SU-DHL-6 (cell line): Measurements from ENCODE around the gene OR10Z1.

Experiments
- H2AFZ ChIP-seq: fragments of 200-600 bp; sonication (generic); 2 replicates; pipeline ENCODE4 v1.6.1; 2014; ENCODE audit warnings: low read depth, mild to moderate bottlenecking, moderate library complexity, mixed read lengths, antibody characterized with exemption, low read length; ENCODE audit not compliant: severe bottlenecking
- H3F3A ChIP-seq: fragments of 200-600 bp; shearing (Covaris generic); 2 replicates; pipeline ENCODE4 v1.6.0; 2016; ENCODE audit warnings: antibody characterized with exemption, mild to moderate bottlenecking; ENCODE audit not compliant: insufficient read depth
- H3K27ac ChIP-seq: fragments of 200-600 bp; sonication (generic); 2 replicates; pipeline ENCODE4 v1.5.1; 2016; ENCODE audit warnings: low read depth, mild to moderate bottlenecking, low read length, moderate library complexity, mixed read lengths
- H3K27me3 ChIP-seq: fragments of 200-600 bp; sonication (generic), shearing (Covaris generic); 2 replicates; pipeline ENCODE4 v1.6.0; 2014; ENCODE audit warnings: mild to moderate bottlenecking, low read length
- H3K36me3 ChIP-seq: fragments of 200-600 bp; sonication (generic); 2 replicates; pipeline ENCODE4 v1.6.1; 2014; ENCODE audit warnings: mild to moderate bottlenecking, low read length, mixed read lengths
- H3K4me2 ChIP-seq: fragments of 300-600, 200-600 bp; shearing (Covaris generic), sonication (generic); 2 replicates; pipeline ENCODE4 v1.6.0; 2014; ENCODE audit warnings: low read length, low read depth, mild to moderate bottlenecking; ENCODE audit not compliant: poor library complexity, severe bottlenecking
- H3K4me3 ChIP-seq: fragments of 200-600 bp; sonication (generic); 2 replicates; pipeline ENCODE4 v1.5.1; 2014; ENCODE audit warnings: antibody characterized with exemption, low read length, mild to moderate bottlenecking, mixed read lengths; ENCODE audit not compliant: insufficient read depth, poor library complexity, severe bottlenecking
- H3K79me2 ChIP-seq: fragments of 200-600 bp; sonication (generic); 2 replicates; pipeline ENCODE4 v1.6.1; 2014; ENCODE audit warnings: mild to moderate bottlenecking, low read length, moderate library complexity; ENCODE audit not compliant: insufficient read depth
- H3K9ac ChIP-seq: fragments of 200-600 bp; sonication (generic); 2 replicates; pipeline ENCODE4 v1.7.0; 2014; ENCODE audit warnings: mild to moderate bottlenecking, low read length
- H3K9me2 ChIP-seq: fragments of 200-600 bp; sonication (generic); replicated peaks from 2 replicates; pipeline ENCODE4 v1.6.1; 2014; ENCODE audit warnings: low read length; ENCODE audit not compliant: insufficient read depth
- H3K9me3 ChIP-seq: fragments of 200-600 bp; sonication (generic); 2 replicates; pipeline ENCODE4 v1.6.1; 2014; ENCODE audit warnings: low read length, mixed read lengths; ENCODE audit not compliant: insufficient read depth
- H4K20me1 ChIP-seq: fragments of 200-600 bp; sonication (generic); 2 replicates; pipeline ENCODE4 v1.6.1; 2014; ENCODE audit warnings: low read depth, mild to moderate bottlenecking, antibody characterized with exemption, low read length, moderate library complexity, mixed read lengths
- EZH2phosphoT487 ChIP-seq: fragments of 200-600 bp; sonication (generic), shearing (Covaris generic); conservative IDR thresholded peaks from 2 replicates; pipeline ENCODE4 v1.6.1; 2018; ENCODE audit warnings: mild to moderate bottlenecking, antibody characterized with exemption, low read length, moderate library complexity, mixed read lengths
- TF ChIP-seq, protein P1 (sequence below): fragments of 200-600 bp; sonication (generic); IDR thresholded peaks from one replicate; pipeline ENCODE4 v1.5.1; 2017; ENCODE audit warnings: antibody characterized with exemption, mild to moderate bottlenecking, low read length, moderate library complexity; ENCODE audit not compliant: insufficient read depth, poor library complexity, severe bottlenecking

Gene OR10Z1, protein sequence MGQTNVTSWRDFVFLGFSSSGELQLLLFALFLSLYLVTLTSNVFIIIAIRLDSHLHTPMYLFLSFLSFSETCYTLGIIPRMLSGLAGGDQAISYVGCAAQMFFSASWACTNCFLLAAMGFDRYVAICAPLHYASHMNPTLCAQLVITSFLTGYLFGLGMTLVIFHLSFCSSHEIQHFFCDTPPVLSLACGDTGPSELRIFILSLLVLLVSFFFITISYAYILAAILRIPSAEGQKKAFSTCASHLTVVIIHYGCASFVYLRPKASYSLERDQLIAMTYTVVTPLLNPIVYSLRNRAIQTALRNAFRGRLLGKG

GRCh38 chr1:158604968-158605367, at the start of gene OR10Z1:
OR10Z1 (plus strand) TSS chr1:158605268; CDS start chr1:158606439, 1,171 bp downstream.
- Histone ChIP-seq H3K4me3 (no peak within 1 kb of the TSS), H3F3A (no peaks in the 10 kb centered on the region), H3K27ac (no peak within 1 kb of the TSS), H3K9me3 (no peaks in the 10 kb centered on the region), H4K20me1 (no peaks in the 10 kb centered on the region), H3K9ac (no peak within 1 kb of the TSS), H2AFZ (no peak within 1 kb of the TSS), H3K36me3 (no peaks in the 10 kb centered on the region), H3K9me2 (no peaks in the 10 kb centered on the region), H3K4me2 (no peak within 1 kb of the TSS), H3K79me2 (no peaks in the 10 kb centered on the region), H3K27me3 (no peaks in the 10 kb centered on the region)
- no peak for TF ChIP-seq EZH2phosphoT487
- TF ChIP-seq, protein P1, sequence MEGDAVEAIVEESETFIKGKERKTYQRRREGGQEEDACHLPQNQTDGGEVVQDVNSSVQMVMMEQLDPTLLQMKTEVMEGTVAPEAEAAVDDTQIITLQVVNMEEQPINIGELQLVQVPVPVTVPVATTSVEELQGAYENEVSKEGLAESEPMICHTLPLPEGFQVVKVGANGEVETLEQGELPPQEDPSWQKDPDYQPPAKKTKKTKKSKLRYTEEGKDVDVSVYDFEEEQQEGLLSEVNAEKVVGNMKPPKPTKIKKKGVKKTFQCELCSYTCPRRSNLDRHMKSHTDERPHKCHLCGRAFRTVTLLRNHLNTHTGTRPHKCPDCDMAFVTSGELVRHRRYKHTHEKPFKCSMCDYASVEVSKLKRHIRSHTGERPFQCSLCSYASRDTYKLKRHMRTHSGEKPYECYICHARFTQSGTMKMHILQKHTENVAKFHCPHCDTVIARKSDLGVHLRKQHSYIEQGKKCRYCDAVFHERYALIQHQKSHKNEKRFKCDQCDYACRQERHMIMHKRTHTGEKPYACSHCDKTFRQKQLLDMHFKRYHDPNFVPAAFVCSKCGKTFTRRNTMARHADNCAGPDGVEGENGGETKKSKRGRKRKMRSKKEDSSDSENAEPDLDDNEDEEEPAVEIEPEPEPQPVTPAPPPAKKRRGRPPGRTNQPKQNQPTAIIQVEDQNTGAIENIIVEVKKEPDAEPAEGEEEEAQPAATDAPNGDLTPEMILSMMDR, result no peak

- no peak overlapping the region for H3K9ac ChIP-seq
- no peak overlapping the region for H2AFZ ChIP-seq
- no peak overlapping the region for H3K4me2 ChIP-seq
- H3K36me3 ChIP-seq, result no peaks in the 10 kb centered on the region
- no peak for TF ChIP-seq EZH2phosphoT487
- TF ChIP-seq, protein P1, result no peak
- H3K4me3 ChIP-seq, result no peak overlapping the region
- no peaks in the 10 kb centered on the region for H4K20me1 ChIP-seq
- no peaks in the 10 kb centered on the region for H3F3A ChIP-seq
- no peaks in the 10 kb centered on the region for H3K79me2 ChIP-seq
- no peaks in the 10 kb centered on the region for H3K9me3 ChIP-seq
- no peak overlapping the region for H3K27ac ChIP-seq
- H3K9me2 ChIP-seq, result no peaks in the 10 kb centered on the region
- H3K27me3 ChIP-seq, result no peaks in the 10 kb centered on the region
Observed at GRCh38 chr1:158559696-158560095, 45.4 kb upstream of the OR10Z1 start.

- no peaks in the 10 kb centered on the region for H3K27me3 ChIP-seq
- H3K9me3 ChIP-seq, result no peaks in the 10 kb centered on the region
- peak overlapping the region; percentile 41 for H3K4me2 ChIP-seq
- no peaks in the 10 kb centered on the region for H3K79me2 ChIP-seq
- no peaks in the 10 kb centered on the region for H3K36me3 ChIP-seq
- H3K4me3 ChIP-seq, result no peak overlapping the region
- no peaks in the 10 kb centered on the region for H3K9me2 ChIP-seq
- no peaks in the 10 kb centered on the region for H3F3A ChIP-seq
- H4K20me1 ChIP-seq, result no peaks in the 10 kb centered on the region
- TF ChIP-seq, protein P1, result no peak
- no peak for TF ChIP-seq EZH2phosphoT487
- no peak overlapping the region for H3K9ac ChIP-seq
- H2AFZ ChIP-seq, result peak overlapping the region; percentile 73
- peak overlapping the region; percentile 28 for H3K27ac ChIP-seq
Observed at GRCh38 chr1:158563853-158564252, 41.2 kb upstream of the OR10Z1 start.
